Spinal cord (tissue), 10 donors: ENCODE results near the gene IL17RB. TPM values are rescaled to one million over a fixed set of nuclear protein-coding genes. Genes with fewer than 3 reads are reported as not detected.

Experiments used
- DNase-seq, 6 donors: peaks; one replicate each; pipeline versions ENCODE4 v3.0.0 to v3.0.0-alpha.2; 2013 to 2015; ENCODE audit warnings: low spot score in 6 of 6, low read depth in 4 of 6
- H3K27ac ChIP-seq: one replicate; pipeline ENCODE4 v1.5.1; 2013; ENCODE audit warnings: low read depth, low read length, control low read depth
- H3K27me3 ChIP-seq: one replicate; pipeline ENCODE4 v1.6.1; 2013; ENCODE audit warnings: low read length; ENCODE audit not compliant: control insufficient read depth, insufficient read depth
- H3K36me3 ChIP-seq: one replicate; pipeline ENCODE4 v1.6.1; 2013; ENCODE audit warnings: low read length; ENCODE audit not compliant: control insufficient read depth, insufficient read depth
- H3K4me1 ChIP-seq: one replicate; pipeline ENCODE4 v1.6.1; 2013; ENCODE audit warnings: low read length; ENCODE audit not compliant: control insufficient read depth, insufficient read depth
- H3K4me3 ChIP-seq: one replicate; pipeline ENCODE4 v1.5.1; 2013; ENCODE audit warnings: low read depth, low read length, control low read depth
- H3K9me3 ChIP-seq: one replicate; pipeline ENCODE4 v1.6.1; 2013; ENCODE audit warnings: low read length; ENCODE audit not compliant: control insufficient read depth, insufficient read depth
- WGBS: methylation state at CpG from one replicate; pipeline ENCODE4 v1.1.5; 2013; ENCODE audit warnings: missing lambda C conversion rate; ENCODE audit not compliant: insufficient coverage; 5-methylcytosine and 5-hydroxymethylcytosine counted together
- polyA plus RNA-seq, 2 donors: library from polyadenylated mRNA; unstranded; fragments of 120-200 nt; gene quantifications; one replicate each; pipeline ENCODE4 v1.2.1, GENCODE V29; 2013; ENCODE audit not compliant: insufficient read length in 2 of 2
- total RNA-seq, 2 donors: library from RNA; depleted of rRNA in 1 of 2; stranded (reverse); fragments of 120-200 nt in 1 of 2; fragments of >200 nt in 1 of 2; gene quantifications; one replicate each; pipeline versions ENCODE4 v1.2.3 to v1.2.4, GENCODE V29; 2013 to 2014
- donor health status: healthy.

Gene IL17RB
- total and polyA plus RNA-seq, 4 donors: 8.4 to 28.7 (median 20.0) TPM

DNA sequence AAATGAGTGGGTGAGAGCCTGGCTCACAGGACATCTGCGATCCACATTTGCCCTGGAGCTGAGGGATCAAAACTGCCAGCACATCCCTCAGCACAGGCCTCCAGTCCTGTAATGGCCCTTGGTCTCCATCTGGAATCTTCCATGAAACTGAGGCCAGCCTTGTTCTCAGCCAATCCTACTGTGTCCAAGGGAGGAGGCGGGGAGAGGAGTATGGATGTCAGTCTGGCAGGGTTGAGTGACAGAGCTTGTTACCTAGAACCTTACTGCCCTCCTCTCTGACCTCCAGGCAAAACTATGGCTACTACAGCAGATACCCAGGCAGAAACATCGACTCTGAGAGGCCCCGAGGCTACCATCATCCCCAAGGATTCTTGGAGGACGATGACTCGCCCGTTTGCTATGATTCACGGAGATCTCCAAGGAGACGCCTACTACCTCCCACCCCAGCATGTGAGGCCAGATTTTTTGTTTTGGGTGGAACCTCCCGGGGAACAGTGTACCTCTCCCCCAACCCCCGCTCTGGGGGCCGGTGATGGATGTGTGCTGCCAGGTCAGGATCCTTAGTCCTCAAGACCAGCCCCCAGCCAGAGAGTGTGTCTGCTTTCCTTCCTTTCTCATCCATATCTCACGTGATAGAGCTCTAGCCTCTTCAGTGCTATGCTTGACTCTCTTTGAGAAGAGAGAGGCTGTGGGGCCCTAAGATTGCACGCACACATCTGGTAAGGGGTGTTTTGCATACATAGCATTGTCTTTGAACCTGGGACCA, 41.5 kb upstream of the IL17RB start:
- peaks cover 45% of the 10 kb centered on the region for H3K4me1 ChIP-seq
- H3K27me3 ChIP-seq: no peaks in the 10 kb centered on the region
- no peak overlapping the region for H3K27ac ChIP-seq
- no peaks in the 10 kb centered on the region for H3K9me3 ChIP-seq
- whole genome bisulfite sequencing: 90% methylated on average over 8 of the region's 14 CpGs
- no peak overlapping the region for H3K4me3 ChIP-seq
- peaks cover 59% of the 10 kb centered on the region for H3K36me3 ChIP-seq
- DNase-seq: no peak

DNA sequence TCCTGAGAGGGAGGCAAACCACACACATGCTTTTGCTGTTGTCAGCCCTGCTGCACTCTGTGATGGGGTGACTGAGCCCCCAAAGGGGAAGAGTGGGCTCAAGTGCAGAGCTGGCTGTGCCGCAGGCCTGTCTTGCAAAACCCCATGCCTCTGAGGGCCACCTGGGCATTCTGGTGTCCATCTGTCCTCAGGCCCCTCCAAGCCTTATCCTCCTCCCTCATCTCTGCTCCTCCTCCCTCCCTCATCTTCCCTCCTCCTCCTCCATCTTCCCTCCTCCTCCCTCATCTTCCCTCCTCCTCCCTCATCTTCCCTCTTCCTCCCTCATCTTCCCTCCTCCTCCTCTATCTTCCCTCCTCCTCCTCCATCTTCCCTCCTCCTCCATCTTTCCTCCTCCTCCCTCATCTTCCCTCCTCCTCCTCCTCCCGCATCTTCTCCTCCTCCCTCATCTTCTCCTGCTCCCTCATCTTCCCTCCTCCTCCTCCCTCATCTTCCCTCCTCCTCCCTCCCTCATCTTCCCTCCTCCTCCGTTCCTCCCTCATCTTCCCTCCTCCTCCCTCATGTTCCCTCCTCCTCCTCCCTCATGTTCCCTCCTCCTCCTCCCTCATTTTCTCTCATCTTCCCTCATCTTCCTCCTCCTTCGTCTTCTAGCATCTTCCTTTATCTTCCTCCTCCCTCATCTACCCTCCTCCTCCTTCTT, 40.8 kb upstream of the IL17RB start:
- Histone ChIP-seq H3K9me3 (no peaks in the 10 kb centered on the region), H3K4me3 (no peak overlapping the region), H3K27me3 (no peaks in the 10 kb centered on the region), H3K27ac (no peak overlapping the region), H3K36me3 (peaks cover 61% of the 10 kb centered on the region), H3K4me1 (peaks cover 40% of the 10 kb centered on the region)
- 95% methylated on average over 3 of the region's 4 CpGs for WGBS
- DNase-seq: no peak

DNA sequence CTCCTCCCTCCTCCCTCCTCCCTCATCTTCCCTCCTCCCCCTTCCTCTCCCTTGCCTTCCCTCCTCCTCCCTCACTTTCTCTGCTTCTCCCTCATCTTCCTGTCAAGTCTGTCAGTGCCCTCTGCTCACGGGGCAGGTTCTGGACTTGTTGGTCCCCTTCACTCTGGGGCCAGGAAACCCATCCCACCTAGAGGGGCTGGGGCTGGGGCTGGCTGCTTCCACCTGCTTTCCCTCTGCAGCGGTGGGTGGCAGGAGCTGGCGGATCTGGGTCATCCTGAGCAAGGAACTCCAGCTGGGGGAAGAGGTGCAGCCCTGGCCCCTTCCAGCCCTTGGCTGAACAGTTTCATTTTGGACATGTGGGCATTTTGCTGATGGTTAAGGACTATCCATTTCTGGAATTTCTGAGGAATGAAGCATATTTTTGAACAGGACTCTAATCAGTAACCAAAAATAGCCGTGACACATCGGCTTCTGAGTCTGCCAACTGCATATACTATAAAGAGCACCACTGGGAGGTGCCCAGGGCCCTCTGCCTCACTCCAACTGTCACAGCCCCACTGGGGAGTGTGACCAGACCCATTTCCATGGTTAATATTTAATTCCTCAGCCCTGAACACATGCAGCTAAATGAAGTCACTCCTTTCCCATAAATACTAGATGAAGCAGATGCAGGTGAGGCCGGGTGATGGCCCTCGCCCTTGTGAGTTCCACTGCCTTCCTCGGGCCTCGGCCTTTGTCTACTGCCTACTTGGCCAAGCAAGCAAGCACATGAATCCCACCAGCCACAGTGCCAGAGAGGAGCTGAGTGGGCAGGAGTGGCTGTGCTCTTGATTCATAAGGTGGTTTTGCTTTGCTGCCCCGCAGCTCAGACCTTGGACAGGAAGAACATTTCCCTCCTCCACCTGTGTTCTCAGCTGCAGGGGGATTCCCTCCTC, 39.9 kb upstream of the IL17RB start:
- Histone ChIP-seq H3K4me3 (no peak overlapping the region), H3K27ac (no peak overlapping the region), H3K9me3 (no peaks in the 10 kb centered on the region), H3K27me3 (no peaks in the 10 kb centered on the region), H3K4me1 (peaks cover 46% of the 10 kb centered on the region), H3K36me3 (peaks cover 68% of the 10 kb centered on the region)
- WGBS: 94% methylated on average over 8 of the region's 10 CpGs
- DNase-seq: no peak

- Histone ChIP-seq H3K27me3 (no peaks in the 10 kb centered on the region), H3K27ac (no peak overlapping the region), H3K4me1 (peaks cover 49% of the 10 kb centered on the region), H3K9me3 (no peaks in the 10 kb centered on the region), H3K4me3 (no peak overlapping the region), H3K36me3 (peaks cover 71% of the 10 kb centered on the region)
- no peak for DNase-seq
- WGBS: 80% methylated on average over 15 of the region's 15 CpGs
Measured at GRCh38 chr3:53807117-53807810, 39.1 kb upstream of the IL17RB start.

DNA sequence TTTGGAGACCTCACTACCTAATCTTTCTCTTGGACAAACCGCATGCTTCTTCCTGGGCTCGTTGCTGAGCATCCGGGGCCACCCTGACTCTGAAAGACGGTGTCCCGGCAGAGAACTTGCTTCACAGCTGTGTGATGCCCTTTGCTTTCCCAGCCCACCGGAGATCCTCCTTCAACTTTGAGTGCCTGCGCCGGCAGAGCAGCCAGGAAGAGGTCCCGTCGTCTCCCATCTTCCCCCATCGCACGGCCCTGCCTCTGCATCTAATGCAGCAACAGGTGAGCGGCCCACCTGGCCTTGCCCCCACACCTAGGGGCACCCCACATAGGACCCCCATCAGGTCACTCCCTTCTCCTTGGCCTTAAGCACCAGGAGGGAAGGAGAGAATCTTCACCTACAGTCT, 37.9 kb upstream of the IL17RB start:
- Histone ChIP-seq H3K27me3 (no peaks in the 10 kb centered on the region), H3K4me3 (no peak overlapping the region), H3K4me1 (peaks cover 45% of the 10 kb centered on the region), H3K9me3 (no peaks in the 10 kb centered on the region), H3K36me3 (peaks cover 63% of the 10 kb centered on the region), H3K27ac (no peak overlapping the region)
- DNase-seq: no peak
- WGBS: 91% methylated on average over 13 of the region's 13 CpGs

- DNase-seq: no peak
- 79% methylated on average over 11 of the region's 12 CpGs for WGBS
- Histone ChIP-seq H3K4me1 (peaks cover 39% of the 10 kb centered on the region), H3K27me3 (no peaks in the 10 kb centered on the region), H3K4me3 (no peak overlapping the region), H3K9me3 (no peaks in the 10 kb centered on the region), H3K27ac (no peak overlapping the region), H3K36me3 (peaks cover 58% of the 10 kb centered on the region)
Measured at GRCh38 chr3:53809267-53809666, 37.1 kb upstream of the IL17RB start.

- DNase-seq: no peak
- peaks cover 41% of the 10 kb centered on the region for H3K4me1 ChIP-seq
- H3K36me3 ChIP-seq: peaks cover 59% of the 10 kb centered on the region
- no peak overlapping the region for H3K4me3 ChIP-seq
- no peaks in the 10 kb centered on the region for H3K27me3 ChIP-seq
- no peaks in the 10 kb centered on the region for H3K9me3 ChIP-seq
- WGBS: 92% methylated on average over 28 of the region's 28 CpGs
- no peak overlapping the region for H3K27ac ChIP-seq
Measured at GRCh38 chr3:53809764-53810400, 36.5 kb upstream of the IL17RB start.

DNA sequence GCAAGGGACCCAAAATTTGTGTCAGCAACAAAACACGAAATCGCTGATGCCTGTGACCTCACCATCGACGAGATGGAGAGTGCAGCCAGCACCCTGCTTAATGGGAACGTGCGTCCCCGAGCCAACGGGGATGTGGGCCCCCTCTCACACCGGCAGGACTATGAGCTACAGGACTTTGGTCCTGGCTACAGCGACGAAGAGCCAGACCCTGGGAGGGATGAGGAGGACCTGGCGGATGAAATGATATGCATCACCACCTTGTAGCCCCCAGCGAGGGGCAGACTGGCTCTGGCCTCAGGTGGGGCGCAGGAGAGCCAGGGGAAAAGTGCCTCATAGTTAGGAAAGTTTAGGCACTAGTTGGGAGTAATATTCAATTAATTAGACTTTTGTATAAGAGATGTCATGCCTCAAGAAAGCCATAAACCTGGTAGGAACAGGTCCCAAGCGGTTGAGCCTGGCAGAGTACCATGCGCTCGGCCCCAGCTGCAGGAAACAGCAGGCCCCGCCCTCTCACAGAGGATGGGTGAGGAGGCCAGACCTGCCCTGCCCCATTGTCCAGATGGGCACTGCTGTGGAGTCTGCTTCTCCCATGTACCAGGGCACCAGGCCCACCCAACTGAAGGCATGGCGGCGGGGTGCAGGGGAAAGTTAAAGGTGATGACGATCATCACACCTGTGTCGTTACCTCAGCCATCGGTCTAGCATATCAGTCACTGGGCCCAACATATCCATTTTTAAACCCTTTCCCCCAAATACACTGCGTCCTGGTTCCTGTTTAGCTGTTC, 35.0 kb upstream of the IL17RB start:
- H3K4me3 ChIP-seq: no peak overlapping the region
- no peaks in the 10 kb centered on the region for H3K27me3 ChIP-seq
- no peaks in the 10 kb centered on the region for H3K9me3 ChIP-seq
- peaks cover 50% of the 10 kb centered on the region for H3K4me1 ChIP-seq
- H3K36me3 ChIP-seq: peaks cover 54% of the 10 kb centered on the region
- WGBS: 94% methylated on average over 21 of the region's 24 CpGs
- DNase-seq: no peak
- no peak overlapping the region for H3K27ac ChIP-seq
